PC-3 (cell line): ENCODE data around the gene IFI27L2. TPM values are rescaled to one million over a fixed set of nuclear protein-coding genes. Genes with fewer than 3 reads are reported as not detected.

Experiments used
- ATAC-seq: fragments of 200-7000 bp; cut with Tn5 transposase; 2 replicates; pipeline ENCODE4 v1.9.1; 2020; ENCODE audit warnings: mild to moderate bottlenecking, moderate library complexity
- BruUV-seq: library from RNA; stranded (reverse); fragments of 400-500 nt; replicated peaks from 2 replicates; lab custom pipeline; 2021; lab: Mats Ljungman, UMichigan
- CTCF ChIA-PET: fragments of 300-600 bp; sonication (Branson Sonifier 250); formaldehyde crosslinking; loops from one replicate; lab custom pipeline; 2022; ENCODE audit warnings: antibody characterized with exemption; lab: Charles Lee
- POLR2A ChIA-PET: fragments of 300-600 bp; sonication (Branson Sonifier 250); formaldehyde crosslinking; loops from one replicate; lab custom pipeline; 2022; ENCODE audit warnings: antibody characterized with exemption; ENCODE audit not compliant: unreplicated experiment; lab: Charles Lee
- DNase-seq: peaks from one replicate; pipeline ENCODE4 v3.0.0-alpha.2; 2015
- H2AFZ ChIP-seq: fragments of 300-600 bp; sonication (generic); 2 replicates; pipeline ENCODE4 v1.6.0; 2016; ENCODE audit warnings: antibody characterized with exemption, low read length
- H3F3A ChIP-seq: fragments of 300-600 bp; sonication (generic); one replicate; pipeline ENCODE4 v1.6.0; 2017; ENCODE audit warnings: antibody characterized with exemption, low read length, control low read depth, mild to moderate bottlenecking; ENCODE audit not compliant: unreplicated experiment
- H3K27ac ChIP-seq: fragments of 300-600 bp; sonication (generic); 2 replicates; pipeline ENCODE4 v1.5.1; 2016; ENCODE audit warnings: mild to moderate bottlenecking, low read length
- H3K27me3 ChIP-seq: fragments of 300-600 bp; sonication (generic); 2 replicates; pipeline ENCODE4 v1.6.1; 2016; ENCODE audit warnings: low read length, mixed read lengths
- H3K36me3 ChIP-seq: fragments of 300-600 bp; sonication (generic); 2 replicates; pipeline ENCODE4 v1.6.1; 2016; ENCODE audit warnings: low read depth, mixed run types, low read length, mixed read lengths
- H3K4me1 ChIP-seq: fragments of 300-600 bp; sonication (generic); 2 replicates; pipeline ENCODE4 v1.5.1; 2016; ENCODE audit warnings: low read length; ENCODE audit not compliant: insufficient read depth
- H3K4me2 ChIP-seq: fragments of 300-600 bp; sonication (generic); 2 replicates; pipeline ENCODE4 v1.6.0; 2016; ENCODE audit warnings: low read length
- H3K4me3 ChIP-seq: fragments of 300-600 bp; sonication (generic); 2 replicates; pipeline ENCODE4 v1.5.1; 2016; ENCODE audit warnings: mild to moderate bottlenecking, low read length, mixed read lengths
- H3K79me2 ChIP-seq: fragments of 300-600 bp; sonication (generic); 2 replicates; pipeline ENCODE4 v1.6.1; 2017; ENCODE audit warnings: low read length, mixed read lengths
- H3K9ac ChIP-seq: fragments of 300-600 bp; sonication (generic); 2 replicates; pipeline ENCODE4 v1.6.0; 2016; ENCODE audit warnings: mild to moderate bottlenecking, low read length
- H3K9me2 ChIP-seq: fragments of 300-600 bp; sonication (generic); replicated peaks from 2 replicates; pipeline ENCODE4 v1.6.1; 2016; ENCODE audit warnings: mixed run types, low read length, mixed read lengths
- H3K9me3 ChIP-seq: fragments of 300-600 bp; sonication (generic); 2 replicates; pipeline ENCODE4 v1.6.1; 2016; ENCODE audit warnings: low read length, mixed read lengths
- H4K20me1 ChIP-seq: fragments of 300-600 bp; sonication (generic); 2 replicates; pipeline ENCODE4 v1.6.1; 2016; ENCODE audit warnings: low read length, mixed read lengths
- EZH2 ChIP-seq: fragments of 300-600 bp; sonication (generic); IDR thresholded peaks from one replicate; pipeline ENCODE4 v1.6.1; 2017; ENCODE audit warnings: antibody characterized with exemption, mild to moderate bottlenecking, low read length; ENCODE audit not compliant: unreplicated experiment
- EZH2phosphoT487 ChIP-seq: fragments of 300-600 bp; sonication (generic); IDR thresholded peaks from 2 replicates; pipeline ENCODE4 v1.6.1; 2018; ENCODE audit warnings: mild to moderate bottlenecking, antibody characterized with exemption, low read length, borderline replicate concordance
- intact Hi-C: fragments of 100-400 bp; cut with micrococcal nuclease; formaldehyde crosslinking; loops from 2 replicates; pipeline ENCODE4 v1.9.0; 2023
- total RNA-seq: library from RNA; depleted of rRNA; stranded (reverse); fragments of >200 nt; gene quantifications from 2 replicates; pipeline ENCODE4 v1.2.3, GENCODE V29; 2014
- TF ChIP-seq, protein P1 (sequence below): fragments of 300-600 bp; sonication (generic); conservative IDR thresholded peaks from 2 replicates; pipeline ENCODE4 v1.5.1; 2017; ENCODE audit warnings: antibody characterized with exemption, low read depth, mild to moderate bottlenecking, low read length

IFI27L2 gene
- total RNA-seq, 1 experiment from 2014 or later = 42.7 TPM

DNA sequence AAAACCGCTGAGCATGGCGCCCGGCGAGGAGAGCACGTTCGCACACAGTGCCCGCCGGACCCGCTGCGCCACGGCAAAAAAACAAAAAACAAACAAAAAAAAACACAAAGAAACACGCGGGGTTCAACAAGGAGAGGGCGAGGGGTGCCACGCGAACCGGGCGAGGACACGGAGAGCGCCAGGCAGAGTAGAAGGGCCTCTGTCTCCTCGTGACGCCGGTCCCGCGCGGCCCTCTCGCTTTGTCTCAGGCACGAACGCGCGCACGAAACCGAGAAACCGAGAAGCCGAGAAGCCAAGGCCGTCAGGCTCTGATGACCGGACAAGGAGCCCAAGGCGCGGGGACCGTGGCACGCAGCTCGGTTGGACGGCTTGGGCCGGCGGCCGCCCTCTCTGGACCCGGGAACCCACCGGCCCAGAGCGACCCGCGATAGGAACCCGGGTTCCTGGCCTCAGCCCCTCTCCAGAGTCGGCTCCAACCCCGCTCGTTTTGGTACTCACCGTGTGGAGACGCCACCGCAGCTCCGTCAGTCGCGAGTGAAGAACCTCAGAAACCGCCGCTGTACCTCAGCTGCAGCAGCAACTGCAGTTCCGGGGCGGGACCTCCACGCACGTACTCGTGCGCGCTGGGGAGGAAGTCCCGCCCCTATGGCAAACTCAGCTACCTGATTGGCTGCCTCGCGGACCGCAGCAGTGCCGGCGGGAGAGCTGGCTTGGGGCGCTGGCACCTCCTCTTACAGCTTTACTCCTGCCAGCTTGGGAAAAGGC, 48.6 kb downstream of the IFI27L2 start, which contains the start of the genes DDX24 and IFI27L1:
Gene DDX24 (minus strand): TSS at position 582 of the 765 bp plus-strand sequence. CDS start 1,460 bp downstream, outside the sequence.
Gene IFI27L1 (plus strand): TSS at position 690 of the 765 bp plus-strand sequence. CDS start 15,628 bp downstream, outside the sequence.
- Histone ChIP-seq H3K9ac (peak within 1 kb of the TSS; percentile 96), H4K20me1 (peaks cover 33% of the 10 kb centered on the region), H3K9me3 (no peaks in the 10 kb centered on the region), H3K79me2 (peaks cover 66% of the 10 kb centered on the region), H3K4me3 (peak within 1 kb of the TSS; percentile 92), H3K36me3 (peaks cover 33% of the 10 kb centered on the region), H2AFZ (peak within 1 kb of the TSS; percentile 94), H3K27me3 (no peaks in the 10 kb centered on the region), H3K9me2 (no peaks in the 10 kb centered on the region), H3K4me1 (peaks cover 37% of the 10 kb centered on the region), H3K27ac (peak within 1 kb of the TSS; percentile 46), H3F3A (no peaks in the 10 kb centered on the region), H3K4me2 (peak within 1 kb of the TSS; percentile 87)
- TF ChIP-seq EZH2phosphoT487 (no peak), EZH2 (no peak)
- TF ChIP-seq, protein P1, sequence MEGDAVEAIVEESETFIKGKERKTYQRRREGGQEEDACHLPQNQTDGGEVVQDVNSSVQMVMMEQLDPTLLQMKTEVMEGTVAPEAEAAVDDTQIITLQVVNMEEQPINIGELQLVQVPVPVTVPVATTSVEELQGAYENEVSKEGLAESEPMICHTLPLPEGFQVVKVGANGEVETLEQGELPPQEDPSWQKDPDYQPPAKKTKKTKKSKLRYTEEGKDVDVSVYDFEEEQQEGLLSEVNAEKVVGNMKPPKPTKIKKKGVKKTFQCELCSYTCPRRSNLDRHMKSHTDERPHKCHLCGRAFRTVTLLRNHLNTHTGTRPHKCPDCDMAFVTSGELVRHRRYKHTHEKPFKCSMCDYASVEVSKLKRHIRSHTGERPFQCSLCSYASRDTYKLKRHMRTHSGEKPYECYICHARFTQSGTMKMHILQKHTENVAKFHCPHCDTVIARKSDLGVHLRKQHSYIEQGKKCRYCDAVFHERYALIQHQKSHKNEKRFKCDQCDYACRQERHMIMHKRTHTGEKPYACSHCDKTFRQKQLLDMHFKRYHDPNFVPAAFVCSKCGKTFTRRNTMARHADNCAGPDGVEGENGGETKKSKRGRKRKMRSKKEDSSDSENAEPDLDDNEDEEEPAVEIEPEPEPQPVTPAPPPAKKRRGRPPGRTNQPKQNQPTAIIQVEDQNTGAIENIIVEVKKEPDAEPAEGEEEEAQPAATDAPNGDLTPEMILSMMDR = no peak
- ChIA-PET POLR2A (interaction anchor here (0.7 to 1.1 kb wide), 3 partner anchors 34 to 60 kb away, joined by 3 to 7 read pairs (median 3); no protein-coding TSS in a partner anchor), CTCF (interaction anchor here (1.0 to 2.1 kb wide), 3 partner anchors 30 to 52 kb away, joined by 9 to 12 read pairs (median 11); no protein-coding TSS in a partner anchor)
- intact Hi-C loops = loop anchor here (2.0 kb wide), 2 partner anchors 52 to 56 kb away; no protein-coding TSS in a partner anchor
- peak; percentile 95 for DNase-seq
- no TSS peak for BruUV-seq
- peak; percentile 96 for ATAC-seq

DNA sequence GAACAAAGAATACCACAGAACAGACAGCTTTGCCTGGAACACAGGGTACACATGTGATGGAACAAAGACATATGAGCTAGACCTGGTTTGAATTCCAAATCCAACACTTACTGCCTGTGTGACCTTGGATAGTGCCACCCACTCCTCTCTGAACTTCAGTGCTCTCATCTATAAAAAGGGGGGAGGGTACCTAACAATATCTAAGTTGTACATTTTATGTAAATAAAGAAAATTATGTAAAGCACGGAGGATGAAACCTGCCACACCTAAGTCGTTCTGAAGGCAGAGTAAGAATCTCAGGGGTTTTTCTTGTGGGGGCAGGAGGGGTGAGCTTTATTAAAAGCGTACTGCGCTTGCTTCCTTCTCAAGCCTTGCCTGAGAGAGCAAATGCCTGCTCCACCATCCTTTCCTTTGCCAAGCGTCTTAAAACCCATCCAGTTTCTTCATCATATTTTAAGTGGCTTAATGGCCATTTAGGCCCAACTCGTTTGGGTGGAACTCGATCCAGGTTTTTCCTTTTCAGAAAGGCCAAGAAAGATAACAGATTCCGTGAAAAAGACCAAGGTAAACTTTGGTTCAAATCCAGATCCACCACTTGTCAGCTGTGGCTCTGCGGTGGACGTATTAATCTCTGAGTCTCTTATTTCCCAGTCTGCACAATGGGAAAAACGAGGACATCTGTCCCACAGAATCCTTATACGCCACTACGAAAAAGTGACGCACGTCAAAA, 49.3 kb downstream of the IFI27L2 start:
- BruUV-seq = no TSS peak
- Histone ChIP-seq H3K4me2 (peak overlapping the region; percentile 87), H3K4me1 (peaks cover 37% of the 10 kb centered on the region), H3K4me3 (peak overlapping the region; percentile 92), H3K27ac (peak overlapping the region; percentile 46), H3K9ac (peak overlapping the region; percentile 96), H3K79me2 (peaks cover 74% of the 10 kb centered on the region), H3K36me3 (peaks cover 40% of the 10 kb centered on the region), H3K9me2 (no peaks in the 10 kb centered on the region), H3F3A (no peaks in the 10 kb centered on the region), H4K20me1 (peaks cover 37% of the 10 kb centered on the region), H3K27me3 (no peaks in the 10 kb centered on the region), H2AFZ (peak overlapping the region; percentile 94), H3K9me3 (peaks cover 3% of the 10 kb centered on the region; the same call in 1 of the 2 replicates)
- ATAC-seq (no peak), DNase-seq (no peak)
- POLR2A ChIA-PET = no interaction called here
- TF ChIP-seq, protein P1 = no peak
- TF ChIP-seq EZH2 = no peak
- CTCF ChIA-PET = no interaction called here
- intact Hi-C loops = loop anchor here (2.0 kb wide), 2 partner anchors 51 to 57 kb away; no protein-coding TSS in a partner anchor
